Osteocyte (in vitro differentiated cells): ENCODE results near the gene GABPB2. TPM values are rescaled to one million over a fixed set of nuclear protein-coding genes. Genes with fewer than 3 reads are reported as not detected.

ENCODE experiments used
- DNase-seq: peaks from one replicate; pipeline ENCODE4 v3.0.0; 2021; ENCODE audit warnings: mixed read lengths; ENCODE audit not compliant: unreplicated experiment; ENCODE audit errors: extremely low spot score
- H3K27ac Mint-ChIP-seq: one replicate; pipeline ENCODE4 v1.8.0; 2021; ENCODE audit warnings: mild to moderate bottlenecking, mixed read lengths; ENCODE audit not compliant: unreplicated experiment
- H3K27me3 Mint-ChIP-seq: one replicate; pipeline ENCODE4 v1.8.0; 2021; ENCODE audit warnings: mixed read lengths; ENCODE audit not compliant: unreplicated experiment
- H3K36me3 Mint-ChIP-seq: one replicate; pipeline ENCODE4 v1.8.0; 2021; ENCODE audit warnings: mixed read lengths; ENCODE audit not compliant: unreplicated experiment
- H3K4me1 Mint-ChIP-seq: one replicate; pipeline ENCODE4 v1.8.0; 2021; ENCODE audit warnings: mixed read lengths; ENCODE audit not compliant: unreplicated experiment
- H3K4me3 Mint-ChIP-seq: one replicate; pipeline ENCODE4 v1.8.0; 2021; ENCODE audit warnings: mild to moderate bottlenecking, moderate library complexity, mixed read lengths; ENCODE audit not compliant: unreplicated experiment
- H3K9me3 Mint-ChIP-seq: one replicate; pipeline ENCODE4 v1.8.0; 2021; ENCODE audit warnings: mixed read lengths; ENCODE audit not compliant: unreplicated experiment
- total RNA-seq: library from RNA; stranded (reverse); gene quantifications from 2 replicates; pipeline ENCODE4 v1.2.1, GENCODE V29; 2021
- TF ChIP-seq, protein P1 (sequence below): fragments of 200-600 bp; sonication (generic); IDR thresholded peaks from 2 replicates; pipeline ENCODE4 v1.5.0; 2021; ENCODE audit warnings: antibody characterized with exemption, mild to moderate bottlenecking, moderate library complexity

GABPB2 gene
- total RNA-seq, 1 donor from 2014 or later = 11.1 TPM

DNA sequence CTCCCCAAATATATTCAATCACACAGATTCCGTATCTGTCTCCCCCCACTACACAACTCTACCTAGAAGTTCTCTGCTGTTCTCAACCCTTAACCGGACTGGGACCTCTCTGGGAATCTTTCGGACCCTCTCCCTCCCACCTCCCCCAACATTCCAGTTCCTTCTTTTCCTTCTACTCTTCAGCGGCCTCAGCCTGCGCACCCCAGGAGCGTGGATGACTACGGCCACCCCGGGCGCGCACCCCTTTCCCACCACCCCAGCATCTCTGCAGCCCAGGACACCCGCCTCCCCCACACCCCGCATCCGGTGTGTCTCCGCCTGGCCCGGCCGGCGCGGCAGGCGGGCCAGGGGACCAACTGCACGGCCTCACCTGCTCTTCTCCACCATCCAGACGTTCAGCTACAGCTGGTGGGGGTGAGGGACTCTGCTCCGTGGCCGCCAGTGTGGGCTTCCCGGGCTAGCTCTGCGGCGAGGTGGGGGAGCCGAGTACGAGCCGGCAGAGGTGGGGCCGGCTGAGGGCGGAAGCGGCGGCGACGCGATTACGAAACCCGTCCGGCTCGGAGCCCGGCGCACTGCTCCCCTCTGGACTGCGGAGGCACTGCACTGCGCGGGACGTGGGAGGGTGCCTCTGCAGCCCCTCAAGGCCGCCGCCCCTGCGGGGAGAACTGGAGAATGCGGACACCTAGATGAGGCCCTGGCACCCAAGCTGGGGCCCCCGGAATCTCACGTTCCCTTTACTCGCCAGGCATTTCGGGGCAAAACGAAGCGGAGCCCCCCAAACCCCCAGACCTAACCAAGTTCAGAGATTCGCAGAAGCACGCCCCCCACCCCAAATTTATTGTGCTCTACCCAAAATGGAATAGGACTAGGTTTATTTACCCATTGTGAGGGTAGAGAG lies 11.2 kb upstream of the GABPB2 start, which contains the start of gene CDC42SE1:
CDC42SE1 (minus strand) TSS at position 514 of the 898 bp plus-strand sequence. CDS start 3,892 bp downstream, outside the sequence.
- TF ChIP-seq, protein P1, sequence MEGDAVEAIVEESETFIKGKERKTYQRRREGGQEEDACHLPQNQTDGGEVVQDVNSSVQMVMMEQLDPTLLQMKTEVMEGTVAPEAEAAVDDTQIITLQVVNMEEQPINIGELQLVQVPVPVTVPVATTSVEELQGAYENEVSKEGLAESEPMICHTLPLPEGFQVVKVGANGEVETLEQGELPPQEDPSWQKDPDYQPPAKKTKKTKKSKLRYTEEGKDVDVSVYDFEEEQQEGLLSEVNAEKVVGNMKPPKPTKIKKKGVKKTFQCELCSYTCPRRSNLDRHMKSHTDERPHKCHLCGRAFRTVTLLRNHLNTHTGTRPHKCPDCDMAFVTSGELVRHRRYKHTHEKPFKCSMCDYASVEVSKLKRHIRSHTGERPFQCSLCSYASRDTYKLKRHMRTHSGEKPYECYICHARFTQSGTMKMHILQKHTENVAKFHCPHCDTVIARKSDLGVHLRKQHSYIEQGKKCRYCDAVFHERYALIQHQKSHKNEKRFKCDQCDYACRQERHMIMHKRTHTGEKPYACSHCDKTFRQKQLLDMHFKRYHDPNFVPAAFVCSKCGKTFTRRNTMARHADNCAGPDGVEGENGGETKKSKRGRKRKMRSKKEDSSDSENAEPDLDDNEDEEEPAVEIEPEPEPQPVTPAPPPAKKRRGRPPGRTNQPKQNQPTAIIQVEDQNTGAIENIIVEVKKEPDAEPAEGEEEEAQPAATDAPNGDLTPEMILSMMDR = peak; percentile 73
- H3K9me3 Mint-ChIP-seq = no peaks in the 10 kb centered on the region
- DNase-seq = peak; percentile 93
- peak within 1 kb of the TSS; percentile 83 for H3K4me3 Mint-ChIP-seq
- H3K27me3 Mint-ChIP-seq = no peaks in the 10 kb centered on the region
- peaks cover 53% of the 10 kb centered on the region for H3K4me1 Mint-ChIP-seq
- peak within 1 kb of the TSS; percentile 88 for H3K27ac Mint-ChIP-seq
- peaks cover 16% of the 10 kb centered on the region for H3K36me3 Mint-ChIP-seq

DNA sequence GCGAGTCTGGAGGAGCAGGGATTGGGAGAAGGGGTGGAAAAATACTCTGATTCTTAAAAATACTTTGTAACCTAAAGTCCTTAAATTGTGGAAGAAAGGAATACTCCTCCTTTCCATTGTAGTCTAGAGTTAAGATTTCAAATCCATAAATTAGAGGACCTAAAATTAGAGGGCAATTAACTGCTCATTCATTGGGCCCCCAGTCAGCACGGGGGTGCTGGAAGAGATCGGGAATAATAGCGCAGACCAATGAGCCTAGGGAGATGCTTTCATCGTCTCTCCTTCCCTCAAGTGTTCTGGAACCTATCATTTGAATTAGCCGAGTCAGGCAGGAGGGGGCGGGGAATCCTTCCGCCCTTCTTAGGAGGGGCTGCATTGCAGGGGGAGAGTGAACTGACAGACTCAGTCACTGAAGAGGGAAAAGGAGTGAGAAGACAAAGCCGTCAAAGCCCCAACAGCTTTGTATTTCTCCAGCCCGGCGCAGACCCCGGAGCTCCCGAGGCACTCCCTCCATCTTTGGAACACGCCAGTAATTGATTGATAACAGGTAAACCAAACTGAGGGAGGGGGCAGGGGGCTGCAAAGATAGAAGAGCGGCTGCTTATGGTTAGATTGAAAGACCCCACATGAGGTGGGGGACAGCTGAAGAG lies 10.4 kb upstream of the GABPB2 start, which contains the start of gene MLLT11:
MLLT11 (plus strand) TSS at position 391 of the 650 bp plus-strand sequence. CDS start 6,828 bp downstream, outside the sequence.
- H3K4me3 Mint-ChIP-seq = peak within 1 kb of the TSS; percentile 83
- H3K27me3 Mint-ChIP-seq = no peaks in the 10 kb centered on the region
- H3K27ac Mint-ChIP-seq = peak within 1 kb of the TSS; percentile 88
- H3K9me3 Mint-ChIP-seq = no peaks in the 10 kb centered on the region
- no peak for DNase-seq
- peaks cover 57% of the 10 kb centered on the region for H3K4me1 Mint-ChIP-seq
- peaks cover 10% of the 10 kb centered on the region for H3K36me3 Mint-ChIP-seq
- TF ChIP-seq, protein P1 = peak; percentile 7

DNA sequence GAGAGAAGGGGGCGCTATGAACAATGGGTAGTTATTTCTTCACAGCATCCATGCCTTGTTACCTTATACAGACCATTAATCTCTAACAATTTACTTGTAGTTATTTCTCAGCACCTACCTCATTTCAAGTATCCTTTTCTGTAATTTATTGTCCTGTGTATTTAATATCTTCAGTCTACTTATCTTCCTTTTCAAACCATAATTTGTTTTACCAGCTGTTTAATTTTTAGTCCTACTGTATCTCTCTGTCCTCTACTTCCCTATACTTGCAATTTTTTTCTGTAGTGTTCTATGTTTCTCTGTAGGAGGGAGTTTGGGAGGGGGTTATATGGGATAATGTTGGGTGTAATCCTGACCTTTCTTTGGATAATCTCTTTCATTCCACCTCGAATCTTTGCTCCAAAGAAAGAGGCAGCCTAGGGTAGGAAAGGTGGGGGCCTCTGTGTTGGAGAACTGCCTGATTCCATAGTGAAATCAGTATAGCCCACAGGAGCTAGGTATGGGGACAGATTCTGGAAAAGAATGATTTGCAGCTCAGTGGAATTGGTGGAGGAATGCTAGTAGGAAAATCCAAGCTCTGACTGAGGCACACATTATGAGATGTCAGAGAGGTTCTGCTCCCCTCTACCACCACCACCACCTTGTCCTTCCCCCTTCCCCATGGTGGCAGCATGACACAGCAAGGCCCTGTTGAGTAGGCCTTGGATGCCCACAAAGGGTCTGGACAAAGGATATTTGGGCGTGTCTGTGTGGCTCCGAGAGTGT lies 9.7 kb upstream of the GABPB2 start:
- TF ChIP-seq, protein P1 = no peak
- peak overlapping the region; percentile 88 for H3K27ac Mint-ChIP-seq
- H3K9me3 Mint-ChIP-seq = no peaks in the 10 kb centered on the region
- peaks cover 62% of the 10 kb centered on the region for H3K4me1 Mint-ChIP-seq
- no peak for DNase-seq
- peaks cover 13% of the 10 kb centered on the region for H3K36me3 Mint-ChIP-seq
- no peaks in the 10 kb centered on the region for H3K27me3 Mint-ChIP-seq
- H3K4me3 Mint-ChIP-seq = peak overlapping the region; percentile 83

DNA sequence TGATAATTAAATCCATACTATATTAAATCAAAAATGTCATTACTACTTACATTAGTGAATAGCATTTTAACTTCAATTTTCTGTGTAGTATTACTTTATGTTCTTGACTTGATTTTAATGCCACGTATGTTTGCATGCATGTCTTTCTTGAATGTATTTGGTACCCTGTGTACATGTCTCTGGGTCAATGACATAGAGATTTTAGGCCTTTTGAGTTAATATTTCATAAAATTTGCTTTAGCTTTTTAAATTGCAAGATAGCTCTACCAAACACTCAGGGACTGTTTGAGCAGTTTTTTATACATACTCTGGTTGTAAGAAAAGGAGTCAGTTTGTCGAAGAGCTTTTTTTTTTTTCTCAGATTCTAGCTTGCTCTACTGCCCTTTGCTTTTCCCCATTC lies 8.9 kb upstream of the GABPB2 start:
- Mint-ChIP-seq H3K36me3 (peaks cover 12% of the 10 kb centered on the region), H3K9me3 (no peaks in the 10 kb centered on the region), H3K27me3 (no peaks in the 10 kb centered on the region), H3K4me1 (peaks cover 53% of the 10 kb centered on the region), H3K27ac (peak overlapping the region; percentile 88), H3K4me3 (peak overlapping the region; percentile 83)
- DNase-seq = no peak
- TF ChIP-seq, protein P1 = no peak
